Suppressor macrophage (primary cell): ENCODE measurements around the gene COL25A1.
"Not testable (repeated sequence)": the region's sequence is repeated elsewhere in the genome, so short reads cannot be mapped to it uniquely, and the experiment has no call there.

Source experiments
- DNase-seq, 4 experiments: peaks; one replicate each; pipeline ENCODE4 v3.0.0-alpha.2; 2020 to 2022

COL25A1 gene

GRCh38 chr4:109166586-109166985 is 135.9 kb downstream of the COL25A1 start:
- DNase-seq: no peak

GRCh38 chr4:109166126-109166525 is 136.3 kb downstream of the COL25A1 start:
- no peak for DNase-seq

- no peak for DNase-seq
Measured at GRCh38 chr4:109164011-109164410, 138.4 kb downstream of the COL25A1 start.

GRCh38 chr4:109163493-109163892 is 139.0 kb downstream of the COL25A1 start:
- no peak for DNase-seq

GRCh38 chr4:109162759-109163158 is 139.7 kb downstream of the COL25A1 start:
- no peak for DNase-seq

- DNase-seq: no peak
Measured at GRCh38 chr4:109160494-109160893, 142.0 kb downstream of the COL25A1 start.

GRCh38 chr4:109157696-109158095 is 144.8 kb downstream of the COL25A1 start:
- DNase-seq: no peak

GRCh38 chr4:109157205-109157604 is 145.3 kb downstream of the COL25A1 start:
- no peak for DNase-seq

GRCh38 chr4:109156356-109156755 is 146.1 kb downstream of the COL25A1 start:
- no peak for DNase-seq

GRCh38 chr4:109155682-109156283 is 146.7 kb downstream of the COL25A1 start:
- no peak for DNase-seq

- no peak for DNase-seq
Measured at GRCh38 chr4:109155084-109155483, 147.4 kb downstream of the COL25A1 start.

GRCh38 chr4:109154424-109154823 is 148.0 kb downstream of the COL25A1 start:
- no peak for DNase-seq

- DNase-seq: no peak
Measured at GRCh38 chr4:109149836-109150235, 152.6 kb downstream of the COL25A1 start.

GRCh38 chr4:109148577-109149075 is 153.8 kb downstream of the COL25A1 start:
- no peak for DNase-seq

GRCh38 chr4:109147135-109147534 is 155.3 kb downstream of the COL25A1 start:
- no peak for DNase-seq

GRCh38 chr4:109146499-109146898 is 156.0 kb downstream of the COL25A1 start:
- no peak for DNase-seq

- DNase-seq: not testable (repeated sequence)
Measured at GRCh38 chr4:109138125-109138524, 164.3 kb downstream of the COL25A1 start.

GRCh38 chr4:109134921-109135320 is 167.5 kb downstream of the COL25A1 start:
- no peak for DNase-seq

GRCh38 chr4:109134268-109134667 is 168.2 kb downstream of the COL25A1 start:
- no peak for DNase-seq

GRCh38 chr4:109131559-109131958 is 170.9 kb downstream of the COL25A1 start:
- DNase-seq: no peak

GRCh38 chr4:109128589-109128988 is 173.9 kb downstream of the COL25A1 start:
- no peak for DNase-seq

- no peak for DNase-seq
Measured at GRCh38 chr4:109127866-109128265, 174.6 kb downstream of the COL25A1 start.

- no peak for DNase-seq
Measured at GRCh38 chr4:109126856-109127255, 175.6 kb downstream of the COL25A1 start.

GRCh38 chr4:109125084-109125483 is 177.4 kb downstream of the COL25A1 start:
- DNase-seq: peak in 2 of 4 experiments; percentile 4 to 12

GRCh38 chr4:109123951-109124350 is 178.5 kb downstream of the COL25A1 start:
- no peak for DNase-seq
